Keratinocyte (primary cell): ENCODE results near the gene SCARB1. TPM values are rescaled to one million over a fixed set of nuclear protein-coding genes. Genes with fewer than 3 reads are reported as not detected.

Experiments used
- DNase-seq: peaks from one replicate; pipeline ENCODE4 v3.0.0-alpha.2; 2011; ENCODE audit warnings: low read depth, missing footprints, low spot score
- FAIRE-seq: peaks from 2 replicates; lab custom pipeline; 2011; peaks lifted over from hg19 to GRCh38; lab: Jason Lieb, UNC
- H2AFZ ChIP-seq: 2 replicates; pipeline ENCODE4 v1.6.0; 2012; ENCODE audit warnings: low read length, control low read depth, inconsistent platforms; ENCODE audit not compliant: control insufficient read depth
- H3K27ac ChIP-seq: 2 replicates; pipeline ENCODE4 v1.5.1; 2011; ENCODE audit warnings: low read length; ENCODE audit not compliant: control insufficient read depth, insufficient read depth
- H3K27me3 ChIP-seq: 3 replicates; pipeline ENCODE4 v1.6.0; 2011; ENCODE audit warnings: low read length; ENCODE audit not compliant: control insufficient read depth, insufficient read depth; ENCODE audit errors: extremely low read depth
- H3K36me3 ChIP-seq, 2 experiments: 2 replicates in 1 of 2; 3 replicates in 1 of 2; pipeline ENCODE4 v1.5.1; 2011; ENCODE audit warnings: low read length in 2 of 2, mild to moderate bottlenecking in 1 of 2; ENCODE audit not compliant: control insufficient read depth in 2 of 2, insufficient read depth in 2 of 2; ENCODE audit errors: extremely low read depth in 1 of 2
- H3K4me1 ChIP-seq: 3 replicates; pipeline ENCODE4 v1.5.1; 2011; ENCODE audit warnings: low read length; ENCODE audit not compliant: control insufficient read depth, insufficient read depth; ENCODE audit errors: extremely low read depth
- H3K4me2 ChIP-seq: 3 replicates; pipeline ENCODE4 v1.6.0; 2011; ENCODE audit warnings: low read depth, low read length; ENCODE audit not compliant: control insufficient read depth, insufficient read depth; ENCODE audit errors: extremely low read depth
- H3K4me3 ChIP-seq, 3 experiments: fragments of 200-600 bp in 1 of 3; sonication (generic) in 1 of 3; 2 replicates in 2 of 3; 3 replicates in 1 of 3; pipeline ENCODE4 v1.5.1; 2011 to 2016; ENCODE audit warnings: low read length in 3 of 3, mild to moderate bottlenecking in 3 of 3, control low read depth in 2 of 3, inconsistent platforms in 1 of 3, low read depth in 1 of 3, mixed read lengths in 1 of 3, mixed run types in 1 of 3, moderate library complexity in 1 of 3; ENCODE audit not compliant: control insufficient read depth in 2 of 3, insufficient read depth in 2 of 3; ENCODE audit errors: extremely low read depth in 1 of 3
- H3K79me2 ChIP-seq: 2 replicates; pipeline ENCODE4 v1.6.0; 2012; ENCODE audit warnings: low read length; ENCODE audit not compliant: control insufficient read depth, insufficient read depth
- H3K9ac ChIP-seq: 3 replicates; pipeline ENCODE4 v1.6.0; 2011; ENCODE audit warnings: low read length; ENCODE audit not compliant: control insufficient read depth, insufficient read depth; ENCODE audit errors: extremely low read depth
- H3K9me1 ChIP-seq: 3 replicates; pipeline ENCODE4 v1.6.0; 2011; ENCODE audit warnings: low read length; ENCODE audit not compliant: control insufficient read depth, insufficient read depth; ENCODE audit errors: extremely low read depth
- H3K9me3 ChIP-seq: 2 replicates; pipeline ENCODE4 v1.5.1; 2012; ENCODE audit warnings: low read depth, low read length; ENCODE audit not compliant: control insufficient read depth
- H4K20me1 ChIP-seq: 3 replicates; pipeline ENCODE4 v1.6.0; 2011; ENCODE audit warnings: low read length; ENCODE audit not compliant: control insufficient read depth, insufficient read depth; ENCODE audit errors: extremely low read depth
- EZH2 ChIP-seq: IDR thresholded peaks from one replicate; pipeline ENCODE4 v1.6.1; 2012; ENCODE audit warnings: inconsistent platforms, mild to moderate bottlenecking, low read length, moderate library complexity
- dilution Hi-C: fragments of 300-500 bp; cut with MboI; formaldehyde crosslinking; loops from one replicate; pipeline ENCODE4 v1.7.0; 2020; ENCODE audit warnings: low sequenced_read_pairs; ENCODE audit not compliant: extremely low pct_ligation_motif_present
- polyA plus RNA-seq, 5 experiments: library from polyadenylated mRNA; depleted of rRNA in 3 of 5; stranded (reverse) in 3 of 5; stranded (forward) in 1 of 5; unstranded in 1 of 5; fragments of >200 nt; gene quantifications; 1 replicate in 1 of 5; 2 replicates in 3 of 5; 3 replicates in 1 of 5; pipeline versions ENCODE4 v1.2.1 to v1.2.3, GENCODE V29; 2011 to 2012; ENCODE audit warnings: missing spikeins in 2 of 5, low read depth in 1 of 5, low replicate concordance in 1 of 5
- TF ChIP-seq, protein P1 (sequence below), 3 experiments: IDR thresholded peaks in 1 of 3; conservative IDR thresholded peaks in 1 of 3; optimal IDR thresholded peaks in 1 of 3; 2 replicates in 2 of 3; 3 replicates in 1 of 3; pipeline versions ENCODE3 to v1.5.1; 2011; ENCODE audit warnings: low read length in 3 of 3, mild to moderate bottlenecking in 3 of 3, moderate library complexity in 2 of 3, control low read depth in 1 of 3, inconsistent platforms in 1 of 3; ENCODE audit not compliant: insufficient read depth in 2 of 3; ENCODE audit errors: extremely low read depth in 1 of 3

SCARB1 gene
- polyA plus RNA-seq, 1 donor (not counting 4 experiments of a cell fraction or from before 2014, with no cell fraction given): 40.9 TPM

- no peak overlapping the region for H3K4me3 ChIP-seq
- DNase-seq (no peak), FAIRE-seq (no peak)
- peaks cover 6% of the 10 kb centered on the region for H3K9me3 ChIP-seq
- H4K20me1 ChIP-seq: peaks cover 2% of the 10 kb centered on the region
- H3K9ac ChIP-seq: no peak overlapping the region
- H3K4me2 ChIP-seq: no peak overlapping the region
- H3K27ac ChIP-seq: no peak overlapping the region
- H3K36me3 ChIP-seq: no peaks in the 10 kb centered on the region
- no peaks in the 10 kb centered on the region for H3K79me2 ChIP-seq
- H3K27me3 ChIP-seq: peaks cover 2% of the 10 kb centered on the region
- TF ChIP-seq EZH2: no peak
- TF ChIP-seq, protein P1, sequence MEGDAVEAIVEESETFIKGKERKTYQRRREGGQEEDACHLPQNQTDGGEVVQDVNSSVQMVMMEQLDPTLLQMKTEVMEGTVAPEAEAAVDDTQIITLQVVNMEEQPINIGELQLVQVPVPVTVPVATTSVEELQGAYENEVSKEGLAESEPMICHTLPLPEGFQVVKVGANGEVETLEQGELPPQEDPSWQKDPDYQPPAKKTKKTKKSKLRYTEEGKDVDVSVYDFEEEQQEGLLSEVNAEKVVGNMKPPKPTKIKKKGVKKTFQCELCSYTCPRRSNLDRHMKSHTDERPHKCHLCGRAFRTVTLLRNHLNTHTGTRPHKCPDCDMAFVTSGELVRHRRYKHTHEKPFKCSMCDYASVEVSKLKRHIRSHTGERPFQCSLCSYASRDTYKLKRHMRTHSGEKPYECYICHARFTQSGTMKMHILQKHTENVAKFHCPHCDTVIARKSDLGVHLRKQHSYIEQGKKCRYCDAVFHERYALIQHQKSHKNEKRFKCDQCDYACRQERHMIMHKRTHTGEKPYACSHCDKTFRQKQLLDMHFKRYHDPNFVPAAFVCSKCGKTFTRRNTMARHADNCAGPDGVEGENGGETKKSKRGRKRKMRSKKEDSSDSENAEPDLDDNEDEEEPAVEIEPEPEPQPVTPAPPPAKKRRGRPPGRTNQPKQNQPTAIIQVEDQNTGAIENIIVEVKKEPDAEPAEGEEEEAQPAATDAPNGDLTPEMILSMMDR (optimal IDR thresholded peaks at IDR 0.05 in 1 of 3, IDR thresholded peaks at IDR 0.05 in 1 of 3, conservative IDR thresholded peaks at IDR 0.05 in 1 of 3; ENCODE audit: extremely low read depth in 1 of 3, insufficient read depth in 2 of 3, low read length in 3 of 3): peak; percentile 89 to 98 (median 91)
- H2AFZ ChIP-seq: no peak overlapping the region
- dilution Hi-C loops: no loop called here
- no peaks in the 10 kb centered on the region for H3K9me1 ChIP-seq
- peaks cover 4% of the 10 kb centered on the region for H3K4me1 ChIP-seq
Observed at GRCh38 chr12:124767066-124767821, 96.4 kb downstream of the SCARB1 start.

DNA sequence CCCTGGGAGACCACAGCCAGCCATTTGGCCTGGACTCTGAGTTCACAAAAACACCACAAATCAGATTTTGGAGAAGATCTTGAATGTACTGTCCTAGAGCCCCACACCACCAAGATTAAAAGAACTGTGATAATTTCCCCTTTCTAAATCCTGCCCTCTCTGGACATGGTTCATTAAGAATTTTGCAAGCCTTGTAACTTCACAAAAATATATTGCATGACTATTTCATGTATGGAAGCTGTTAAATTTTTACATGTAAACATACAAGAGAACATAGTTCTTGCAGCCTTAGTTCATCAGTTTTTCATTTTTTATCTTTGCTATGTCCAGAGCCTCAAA is 97.0 kb downstream of the SCARB1 start:
- no peak for FAIRE-seq
- Histone ChIP-seq H4K20me1 (peaks cover 2% of the 10 kb centered on the region), H3K9me1 (no peaks in the 10 kb centered on the region), H3K4me2 (no peak overlapping the region), H3K79me2 (no peaks in the 10 kb centered on the region), H3K36me3 (no peaks in the 10 kb centered on the region), H3K9ac (no peak overlapping the region), H3K9me3 (peaks cover 6% of the 10 kb centered on the region), H3K4me3 (no peak overlapping the region), H3K4me1 (peaks cover 2% of the 10 kb centered on the region), H3K27me3 (peaks cover 4% of the 10 kb centered on the region), H3K27ac (no peak overlapping the region), H2AFZ (no peak overlapping the region)
- DNase-seq: no peak
- dilution Hi-C loops: no loop called here
- TF ChIP-seq, protein P1 (optimal IDR thresholded peaks at IDR 0.05 in 1 of 3, IDR thresholded peaks at IDR 0.05 in 1 of 3, conservative IDR thresholded peaks at IDR 0.05 in 1 of 3; ENCODE audit: extremely low read depth in 1 of 3, insufficient read depth in 2 of 3, low read length in 3 of 3): no peak
- TF ChIP-seq EZH2: no peak
